ACC112 (cell line): ENCODE measurements around the gene PCDHA1.
"Not testable (repeated sequence)": the region's sequence is repeated elsewhere in the genome, so short reads cannot be mapped to it uniquely, and the experiment has no call there.

Source experiments
- H2AFZ ChIP-seq: fragments of 200-600 bp; sonication (generic); one replicate; pipeline ENCODE4 v1.6.0; 2017; ENCODE audit warnings: antibody characterized with exemption, low read length; ENCODE audit not compliant: unreplicated experiment
- H3K27ac ChIP-seq: fragments of 200-600 bp; sonication (generic); 2 replicates; pipeline ENCODE4 v1.5.1; 2014; ENCODE audit warnings: low read depth, mild to moderate bottlenecking, antibody characterized with exemption, low read length, moderate library complexity
- H3K27me3 ChIP-seq: fragments of 200-600 bp; sonication (generic); 2 replicates; pipeline ENCODE4 v1.6.1; 2014; ENCODE audit warnings: mild to moderate bottlenecking, antibody characterized with exemption, low read length, moderate library complexity, mixed read lengths; ENCODE audit not compliant: insufficient read depth
- H3K36me3 ChIP-seq: fragments of 200-600 bp; sonication (generic); 2 replicates; pipeline ENCODE4 v1.6.1; 2016; ENCODE audit warnings: mild to moderate bottlenecking, antibody characterized with exemption, low read length, moderate library complexity, mixed read lengths; ENCODE audit not compliant: insufficient read depth
- H3K4me1 ChIP-seq: fragments of 200-600 bp; sonication (generic); one replicate; pipeline ENCODE4 v1.6.1; 2016; ENCODE audit warnings: low read length, mixed read lengths; ENCODE audit not compliant: insufficient read depth, unreplicated experiment, control insufficient read depth
- H3K4me3 ChIP-seq: fragments of 200-600 bp; sonication (generic); 2 replicates; pipeline ENCODE4 v1.5.1; 2014; ENCODE audit warnings: mild to moderate bottlenecking, low read depth, low read length
- H3K79me2 ChIP-seq: fragments of 200-600 bp; sonication (generic); one replicate; pipeline ENCODE4 v1.6.0; 2016; ENCODE audit warnings: low read length; ENCODE audit not compliant: control insufficient read depth, unreplicated experiment, insufficient read depth

The PCDHA1 gene

DNA sequence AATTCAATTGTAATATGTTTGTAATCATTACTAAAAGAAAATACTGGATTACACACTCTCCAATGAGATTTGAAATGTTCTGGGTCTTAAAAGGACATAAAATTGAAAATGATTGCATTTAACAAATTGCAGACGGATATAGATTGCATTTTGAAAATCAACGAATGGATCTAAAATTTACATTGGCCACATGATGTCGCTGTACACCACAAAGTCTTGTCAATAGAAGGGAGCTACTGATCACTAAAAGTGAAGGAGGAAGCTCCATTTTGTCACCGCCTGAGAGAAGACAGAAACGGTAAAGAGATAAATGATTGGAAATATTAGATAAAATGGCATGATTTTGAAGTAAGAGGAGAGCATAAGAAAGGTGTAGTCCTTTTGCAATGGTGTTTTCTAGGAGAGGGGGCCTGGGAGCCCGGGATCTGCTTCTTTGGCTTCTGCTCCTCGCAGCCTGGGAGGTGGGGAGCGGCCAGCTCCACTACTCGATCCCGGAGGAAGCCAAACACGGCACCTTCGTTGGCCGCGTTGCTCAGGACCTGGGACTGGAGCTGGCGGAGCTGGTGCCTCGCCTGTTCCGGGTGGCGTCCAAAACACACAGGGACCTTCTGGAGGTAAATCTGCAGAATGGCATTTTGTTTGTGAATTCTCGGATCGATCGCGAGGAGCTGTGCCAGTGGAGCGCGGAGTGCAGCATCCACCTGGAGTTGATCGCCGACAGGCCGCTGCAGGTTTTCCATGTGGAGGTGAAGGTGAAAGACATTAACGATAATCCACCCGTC, at the start of gene PCDHA1:
Gene PCDHA1 (plus strand): TSS at position 236 of the 782 bp plus-strand sequence.
- Histone ChIP-seq H3K79me2 (no peaks in the 10 kb centered on the region), H3K4me1 (no peaks in the 10 kb centered on the region), H3K4me3 (no peak within 1 kb of the TSS), H3K27ac (no peak within 1 kb of the TSS), H2AFZ (no peak within 1 kb of the TSS), H3K27me3 (peaks cover 19% of the 10 kb centered on the region; the same call in 1 of the 2 replicates), H3K36me3 (no peaks in the 10 kb centered on the region)

GRCh38 chr5:140737486-140737885, 48.5 kb upstream of the PCDHA1 start:
- no peaks in the 10 kb centered on the region for H3K79me2 ChIP-seq
- no peak overlapping the region for H3K4me3 ChIP-seq
- no peak overlapping the region for H2AFZ ChIP-seq
- H3K36me3 ChIP-seq: no peaks in the 10 kb centered on the region
- no peaks in the 10 kb centered on the region for H3K4me1 ChIP-seq
- no peak overlapping the region for H3K27ac ChIP-seq
- H3K27me3 ChIP-seq: peaks cover 56% of the 10 kb centered on the region

DNA sequence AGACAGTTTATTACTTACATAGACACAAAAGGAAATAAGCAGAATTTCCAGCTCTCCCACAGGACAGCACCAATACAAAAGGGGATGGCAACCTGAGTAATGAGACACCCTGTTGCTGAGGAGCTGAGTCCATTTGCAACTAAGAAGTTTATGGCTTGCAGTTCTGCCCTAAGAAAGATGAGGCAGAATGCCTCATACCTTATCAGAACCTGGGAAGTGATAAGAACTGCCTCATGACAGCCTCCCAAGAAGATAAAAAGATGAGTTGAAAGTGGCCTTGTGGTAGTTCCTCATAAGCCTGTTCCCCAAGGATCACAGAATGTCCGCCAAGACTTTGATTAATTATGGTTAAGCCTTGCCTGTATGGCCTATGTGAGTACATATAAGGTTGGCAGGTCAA, 44.0 kb upstream of the PCDHA1 start:
- Histone ChIP-seq H3K27me3 (peaks cover 12% of the 10 kb centered on the region), H3K36me3 (no peaks in the 10 kb centered on the region), H3K4me3 (no peak overlapping the region), H3K4me1 (no peaks in the 10 kb centered on the region), H2AFZ (no peak overlapping the region), H3K79me2 (no peaks in the 10 kb centered on the region), H3K27ac (no peak overlapping the region)

DNA sequence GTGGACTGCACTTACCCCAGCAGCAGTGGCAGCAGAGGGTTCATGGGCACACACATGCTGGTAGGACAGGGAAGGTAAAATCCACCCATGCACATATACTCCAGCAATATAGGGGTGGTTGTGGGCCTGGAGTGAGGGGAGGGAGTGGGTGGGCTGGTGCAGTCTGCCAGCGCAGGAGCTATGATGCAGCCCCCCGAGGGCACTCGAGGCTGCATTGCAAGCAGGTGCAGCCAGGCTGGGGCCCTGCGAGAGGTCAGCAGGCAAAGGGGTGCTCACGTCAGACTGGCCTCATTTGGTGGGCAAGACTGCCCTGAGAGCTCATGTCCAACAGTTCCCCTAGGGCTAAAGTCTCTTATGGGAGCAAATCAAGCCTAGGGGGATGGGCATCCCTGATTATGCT, 32.4 kb upstream of the PCDHA1 start:
- Histone ChIP-seq H3K4me3 (no peak overlapping the region), H3K36me3 (no peaks in the 10 kb centered on the region), H3K27ac (no peak overlapping the region), H3K79me2 (no peaks in the 10 kb centered on the region), H2AFZ (no peak overlapping the region), H3K4me1 (no peaks in the 10 kb centered on the region), H3K27me3 (0 out of 2 replicates have a peak, but pooled peaks cover 3% of the 10 kb centered on the region)

DNA sequence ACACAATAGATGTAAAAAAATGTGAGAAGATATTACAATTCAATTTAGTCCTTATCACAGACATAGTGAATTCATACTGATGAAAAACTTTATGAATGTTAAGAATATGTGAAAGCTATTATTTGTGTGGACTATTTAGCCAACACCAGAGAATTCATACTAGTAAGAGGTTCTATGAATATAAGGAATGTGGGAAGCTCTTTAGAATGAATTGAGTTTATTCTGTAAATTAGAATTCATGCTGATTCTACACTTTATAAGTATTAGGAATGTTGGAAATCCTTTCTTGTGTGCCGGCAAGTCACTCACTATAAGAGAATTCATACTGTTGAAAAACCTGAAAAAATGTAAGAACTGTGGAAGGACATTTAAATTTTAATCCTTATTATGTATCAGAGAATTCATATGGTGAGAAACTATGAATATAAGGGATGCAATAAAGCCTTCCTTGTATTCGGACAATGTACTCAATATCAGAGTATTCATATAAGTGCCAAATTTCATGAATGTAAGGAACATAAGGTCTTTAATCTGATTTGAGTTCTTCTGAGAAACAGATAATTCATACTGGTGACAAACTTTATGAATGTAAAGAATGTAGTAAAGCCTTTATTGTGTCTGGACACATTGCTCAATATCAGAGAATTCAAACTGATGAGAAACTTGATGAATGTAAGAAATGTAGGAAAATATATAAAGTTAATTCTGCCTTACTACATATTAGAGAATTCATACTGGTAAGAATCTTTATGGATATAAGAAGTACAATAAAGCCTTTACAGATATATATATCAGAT, 21.6 kb upstream of the PCDHA1 start:
- Histone ChIP-seq H3K27ac (no peak overlapping the region), H3K27me3 (no peaks in the 10 kb centered on the region), H3K36me3 (no peaks in the 10 kb centered on the region), H2AFZ (no peak overlapping the region), H3K4me1 (no peaks in the 10 kb centered on the region), H3K4me3 (no peak overlapping the region), H3K79me2 (no peaks in the 10 kb centered on the region)

DNA sequence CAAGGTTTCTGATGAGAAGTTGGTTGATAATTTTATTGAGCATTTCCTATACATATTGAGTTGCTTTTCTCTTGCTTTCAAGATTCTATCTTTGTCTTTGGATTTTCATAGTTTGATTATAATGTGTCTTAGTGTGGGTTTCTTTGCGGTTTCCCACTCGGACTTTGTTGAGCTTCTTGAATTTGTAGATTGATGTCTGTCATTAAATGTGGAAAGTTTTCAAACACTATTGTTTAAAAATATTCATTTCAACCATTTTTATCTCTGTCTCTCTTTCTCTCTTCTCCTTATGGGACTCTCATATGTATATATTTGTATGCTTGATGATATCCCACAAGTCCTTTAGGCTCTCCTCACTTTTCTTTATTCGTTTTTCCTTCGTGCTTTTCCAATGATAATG, 18.5 kb upstream of the PCDHA1 start:
- no peak overlapping the region for H3K27ac ChIP-seq

DNA sequence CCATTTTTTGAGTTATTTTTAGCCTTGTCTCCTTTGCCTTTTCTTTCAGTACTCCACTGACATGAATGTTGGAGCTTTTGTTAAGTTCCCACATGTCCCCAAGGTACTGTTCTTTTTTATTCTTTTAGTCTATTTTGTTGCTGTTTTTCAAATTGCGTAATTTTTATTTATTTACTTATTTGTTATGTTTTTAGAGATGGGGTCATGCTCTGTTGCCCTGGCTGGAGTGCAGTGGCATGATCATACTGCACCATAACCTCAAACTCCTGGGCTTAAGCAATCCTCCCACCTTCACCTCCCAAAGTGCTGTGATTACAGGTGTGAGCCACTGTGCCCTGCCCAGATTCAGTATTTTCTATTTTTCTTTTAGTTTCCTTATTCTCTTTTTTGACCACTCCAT, 5.4 kb upstream of the PCDHA1 start:
- Histone ChIP-seq H3K79me2 (no peaks in the 10 kb centered on the region), H3K27me3 (no peaks in the 10 kb centered on the region), H3K36me3 (no peaks in the 10 kb centered on the region), H3K27ac (no peak overlapping the region), H3K4me3 (no peak overlapping the region), H3K4me1 (no peaks in the 10 kb centered on the region), H2AFZ (no peak overlapping the region)

More for the DNA sequence above, 18.5 kb upstream of the PCDHA1 start:
- no peaks in the 10 kb centered on the region for H3K36me3 ChIP-seq
- no peaks in the 10 kb centered on the region for H3K79me2 ChIP-seq
- no peaks in the 10 kb centered on the region for H3K4me1 ChIP-seq
- H3K4me3 ChIP-seq: no peak overlapping the region
- no peaks in the 10 kb centered on the region for H3K27me3 ChIP-seq
- no peak overlapping the region for H2AFZ ChIP-seq

DNA sequence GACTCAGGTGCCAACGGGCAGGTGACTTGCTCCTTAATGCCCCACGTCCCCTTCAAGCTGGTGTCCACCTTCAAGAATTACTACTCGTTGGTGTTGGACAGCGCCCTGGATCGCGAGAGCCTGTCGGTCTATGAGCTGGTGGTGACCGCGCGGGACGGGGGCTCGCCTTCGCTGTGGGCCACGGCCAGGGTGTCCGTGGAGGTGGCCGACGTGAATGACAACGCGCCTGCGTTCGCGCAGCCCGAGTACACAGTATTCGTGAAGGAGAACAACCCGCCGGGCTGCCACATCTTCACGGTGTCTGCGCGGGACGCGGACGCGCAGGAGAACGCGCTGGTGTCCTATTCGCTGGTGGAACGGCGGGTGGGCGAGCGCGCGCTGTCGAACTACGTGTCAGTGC, 1.5 kb downstream of the PCDHA1 start:
- not testable (repeated sequence) for H3K79me2 ChIP-seq, H3K36me3 ChIP-seq, H3K4me1 ChIP-seq, H3K4me3 ChIP-seq, H3K27ac ChIP-seq, H2AFZ ChIP-seq
- peaks cover 24% of the 10 kb centered on the region; the same call in 1 of the 2 replicates for H3K27me3 ChIP-seq

DNA sequence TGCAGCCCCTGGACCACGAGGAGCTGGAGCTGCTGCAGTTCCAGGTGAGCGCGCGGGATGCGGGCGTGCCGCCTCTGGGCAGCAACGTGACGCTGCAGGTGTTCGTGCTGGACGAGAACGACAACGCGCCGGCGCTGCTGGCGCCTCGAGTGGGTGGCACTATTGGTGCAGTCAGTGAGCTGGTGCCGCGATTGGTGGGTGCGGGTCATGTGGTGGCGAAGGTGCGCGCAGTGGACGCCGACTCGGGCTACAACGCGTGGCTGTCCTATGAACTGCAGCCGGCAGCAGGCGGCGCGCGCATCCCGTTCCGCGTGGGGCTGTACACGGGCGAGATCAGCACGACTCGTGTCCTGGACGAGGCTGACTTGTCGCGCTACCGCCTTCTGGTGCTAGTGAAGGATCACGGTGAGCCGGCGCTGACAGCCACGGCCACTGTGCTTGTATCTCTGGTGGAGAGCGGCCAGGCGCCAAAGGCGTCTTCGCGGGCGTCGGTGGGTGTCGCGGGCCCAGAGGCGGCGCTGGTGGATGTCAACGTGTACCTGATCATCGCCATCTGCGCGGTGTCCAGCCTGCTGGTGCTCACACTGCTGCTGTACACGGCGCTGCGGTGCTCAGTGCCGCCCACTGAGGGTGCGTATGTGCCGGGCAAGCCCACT, 2.0 kb downstream of the PCDHA1 start:
- H3K36me3 ChIP-seq, H3K4me3 ChIP-seq, H3K79me2 ChIP-seq, H2AFZ ChIP-seq, H3K4me1 ChIP-seq, H3K27ac ChIP-seq: not testable (repeated sequence)
- peaks cover 24% of the 10 kb centered on the region; the same call in 1 of the 2 replicates for H3K27me3 ChIP-seq

GRCh38 chr5:140791089-140791488, 5.1 kb downstream of the PCDHA1 start:
- no peak overlapping the region for H3K4me3 ChIP-seq
- no peak overlapping the region for H2AFZ ChIP-seq
- H3K36me3 ChIP-seq: no peaks in the 10 kb centered on the region
- no peak overlapping the region for H3K27ac ChIP-seq
- H3K4me1 ChIP-seq: no peaks in the 10 kb centered on the region
- no peaks in the 10 kb centered on the region for H3K79me2 ChIP-seq
- H3K27me3 ChIP-seq: peaks cover 26% of the 10 kb centered on the region; the same call in 1 of the 2 replicates
